Measurements from ENCODE around the gene CRACR2B. TPM values are rescaled to one million over a fixed set of nuclear protein-coding genes. Genes with fewer than 3 reads are reported as not detected.

Gene CRACR2B
- total and polyA plus RNA-seq, 2 of the 13 experiments (the other 11 are each of a cell fraction or from before 2014, with no cell fraction given): 14.9 to 21.0 TPM

DNA sequence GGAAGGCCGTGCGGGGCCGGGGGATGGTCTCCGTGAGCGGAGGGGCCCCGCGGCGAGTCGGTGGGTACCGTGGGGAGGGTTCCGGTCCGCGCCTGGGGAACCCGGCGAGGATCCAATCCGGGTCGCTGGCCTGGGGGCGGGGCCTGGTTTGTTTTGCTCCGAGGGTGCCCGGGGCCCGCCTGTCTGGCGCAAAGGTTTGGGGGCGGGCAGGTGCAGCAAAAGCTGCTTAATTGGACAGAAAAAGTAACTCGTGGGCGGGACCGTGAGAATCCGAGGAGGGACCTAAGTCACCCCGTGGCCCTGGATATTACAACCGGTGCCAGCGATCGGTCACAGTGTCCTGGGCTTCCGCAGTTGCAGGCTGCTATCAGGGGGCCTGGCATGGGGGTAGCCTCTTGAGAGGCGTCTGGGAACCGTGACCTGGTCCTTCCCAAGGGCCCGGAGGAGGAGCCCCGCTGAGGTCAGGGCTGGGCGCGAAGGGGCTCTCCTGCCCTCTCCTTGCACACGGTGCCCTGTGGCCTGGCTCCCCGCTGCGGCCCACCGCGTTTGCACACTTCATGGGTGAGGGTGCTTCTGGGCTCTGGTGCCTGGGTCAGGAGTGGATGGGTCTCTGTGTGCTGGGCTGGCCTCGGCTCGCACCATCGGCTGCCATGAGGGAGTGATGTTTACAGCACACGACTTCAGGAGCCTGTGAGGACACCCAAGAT is 7.6 kb upstream of the CRACR2B start (continued):
- TF ChIP-seq, protein P1, sequence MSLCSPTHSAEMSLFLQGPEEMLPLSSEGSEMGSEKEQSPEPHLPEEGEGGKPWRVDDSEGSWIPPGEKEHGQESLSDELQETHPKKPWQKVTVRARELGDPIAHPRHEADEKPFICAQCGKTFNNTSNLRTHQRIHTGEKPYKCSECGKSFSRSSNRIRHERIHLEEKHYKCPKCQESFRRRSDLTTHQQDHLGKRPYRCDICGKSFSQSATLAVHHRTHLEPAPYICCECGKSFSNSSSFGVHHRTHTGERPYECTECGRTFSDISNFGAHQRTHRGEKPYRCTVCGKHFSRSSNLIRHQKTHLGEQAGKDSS (CRISPR knock-in tag; IDR thresholded peaks at IDR 0.05; ENCODE audit: borderline replicate concordance, low read depth): no peak
- TF ChIP-seq MYNN (CRISPR knock-in tag; IDR thresholded peaks at IDR 0.05; ENCODE audit: low read depth): no peak
- TF ChIP-seq ZNF20 (CRISPR knock-in tag; IDR thresholded peaks at IDR 0.05): no peak
- TF ChIP-seq NR1H2 (CRISPR knock-in tag; IDR thresholded peaks at IDR 0.05; ENCODE audit: borderline replicate concordance, low read depth): no peak
- no peak for TF ChIP-seq KDM4B (CRISPR knock-in tag; IDR thresholded peaks at IDR 0.05)
- no peak for TF ChIP-seq ZNF674 (CRISPR knock-in tag; IDR thresholded peaks at IDR 0.05; ENCODE audit: low read depth)
- TF ChIP-seq KAT2B (IDR thresholded peaks at IDR 0.05; ENCODE audit: borderline replicate concordance, low read depth, low read length): no peak
- TF ChIP-seq REL (CRISPR knock-in tag; conservative IDR thresholded peaks at IDR 0.05): no peak
- TF ChIP-seq FOSL1 (CRISPR knock-in tag; IDR thresholded peaks at IDR 0.05; ENCODE audit: borderline replicate concordance): no peak
- no peak for TF ChIP-seq TBX3 (IDR thresholded peaks at IDR 0.05; ENCODE audit: borderline replicate concordance)
- TF ChIP-seq, protein P2, sequence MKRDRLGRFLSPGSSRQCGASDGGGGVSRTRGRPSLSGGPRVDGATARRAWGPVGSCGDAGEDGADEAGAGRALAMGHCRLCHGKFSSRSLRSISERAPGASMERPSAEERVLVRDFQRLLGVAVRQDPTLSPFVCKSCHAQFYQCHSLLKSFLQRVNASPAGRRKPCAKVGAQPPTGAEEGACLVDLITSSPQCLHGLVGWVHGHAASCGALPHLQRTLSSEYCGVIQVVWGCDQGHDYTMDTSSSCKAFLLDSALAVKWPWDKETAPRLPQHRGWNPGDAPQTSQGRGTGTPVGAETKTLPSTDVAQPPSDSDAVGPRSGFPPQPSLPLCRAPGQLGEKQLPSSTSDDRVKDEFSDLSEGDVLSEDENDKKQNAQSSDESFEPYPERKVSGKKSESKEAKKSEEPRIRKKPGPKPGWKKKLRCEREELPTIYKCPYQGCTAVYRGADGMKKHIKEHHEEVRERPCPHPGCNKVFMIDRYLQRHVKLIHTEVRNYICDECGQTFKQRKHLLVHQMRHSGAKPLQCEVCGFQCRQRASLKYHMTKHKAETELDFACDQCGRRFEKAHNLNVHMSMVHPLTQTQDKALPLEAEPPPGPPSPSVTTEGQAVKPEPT (CRISPR knock-in tag; IDR thresholded peaks at IDR 0.05; ENCODE audit: low read depth): no peak
- TF ChIP-seq ZNF761 (CRISPR knock-in tag; conservative IDR thresholded peaks at IDR 0.05): no peak
- no peak for TF ChIP-seq PITX1 (CRISPR knock-in tag; IDR thresholded peaks at IDR 0.05)
- TF ChIP-seq KLF16 (CRISPR knock-in tag; IDR thresholded peaks at IDR 0.05): 0 out of 4 replicates have a peak, but pooled peaks of 1 of the 2 experiments have one; percentile 28
- TF ChIP-seq, protein P3, sequence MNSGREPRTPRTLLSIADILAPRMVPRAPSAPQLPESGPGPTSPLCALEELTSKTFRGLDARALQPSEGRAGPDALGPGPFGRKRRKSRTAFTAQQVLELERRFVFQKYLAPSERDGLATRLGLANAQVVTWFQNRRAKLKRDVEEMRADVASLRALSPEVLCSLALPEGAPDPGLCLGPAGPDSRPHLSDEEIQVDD (CRISPR knock-in tag; IDR thresholded peaks at IDR 0.05; ENCODE audit: borderline replicate concordance): no peak
- TF ChIP-seq HNRNPH1 (optimal IDR thresholded peaks at IDR 0.05; ENCODE audit: low read depth, low read length): no peak
- TF ChIP-seq BORCS8-MEF2B (CRISPR knock-in tag; IDR thresholded peaks at IDR 0.05): no peak
- TF ChIP-seq ZNF737 (CRISPR knock-in tag; IDR thresholded peaks at IDR 0.05; ENCODE audit: borderline replicate concordance): no peak
- TF ChIP-seq SMYD3 (CRISPR knock-in tag; IDR thresholded peaks at IDR 0.05): no peak
- TF ChIP-seq MATR3 (CRISPR knock-in tag; IDR thresholded peaks at IDR 0.05): no peak
- TF ChIP-seq RBM39 (IDR thresholded peaks at IDR 0.05; ENCODE audit: low read depth, low read length, poor library complexity, severe bottlenecking): no peak
- no peak for TF ChIP-seq ZFY (CRISPR knock-in tag; IDR thresholded peaks at IDR 0.05)
- no peak for TF ChIP-seq MED13 (CRISPR knock-in tag; IDR thresholded peaks at IDR 0.05)
- TF ChIP-seq RARG (CRISPR knock-in tag; IDR thresholded peaks at IDR 0.05; ENCODE audit: low read depth): no peak
- TF ChIP-seq NFIB (CRISPR knock-in tag; IDR thresholded peaks at IDR 0.05; ENCODE audit: borderline replicate concordance): no peak
- TF ChIP-seq ZNF383 (CRISPR knock-in tag; IDR thresholded peaks at IDR 0.05; ENCODE audit: borderline replicate concordance): no peak
- no peak; the same call in 1 of the 2 replicates for TF ChIP-seq GFI1 (CRISPR knock-in tag; IDR thresholded peaks at IDR 0.05; ENCODE audit: borderline replicate concordance)
- TF ChIP-seq, protein P4, sequence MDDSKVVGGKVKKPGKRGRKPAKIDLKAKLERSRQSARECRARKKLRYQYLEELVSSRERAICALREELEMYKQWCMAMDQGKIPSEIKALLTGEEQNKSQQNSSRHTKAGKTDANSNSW (CRISPR knock-in tag; IDR thresholded peaks at IDR 0.05; ENCODE audit: borderline replicate concordance): no peak
- no peak for TF ChIP-seq ZNF589 (CRISPR knock-in tag; conservative IDR thresholded peaks at IDR 0.05)

Data from HepG2 (cell line).